Measurements from ENCODE around the gene PCP4L1.

- TF ChIP-seq CTCF (IDR thresholded peaks at IDR 0.05; ENCODE audit: borderline replicate concordance, extremely low read depth, low read length, poor library complexity, severe bottlenecking) = no peak
- TF ChIP-seq EZH2 (IDR thresholded peaks at IDR 0.05; ENCODE audit: borderline replicate concordance, low read depth, low read length, severe bottlenecking) = no peak
Measured at GRCh38 chr1:161244888-161245287, 13.7 kb upstream of the PCP4L1 start.
